ENCODE measurements around the gene TBC1D8B. TPM values are rescaled to one million over a fixed set of nuclear protein-coding genes. Genes with fewer than 3 reads are reported as not detected.

TBC1D8B gene
- total and polyA plus RNA-seq, 2 of the 4 experiments (the other 2 are of a cell fraction) = 8.3 to 10.4 TPM

GRCh38 chrX:106901341-106901740 lies 98.9 kb downstream of the TBC1D8B start:
- ChIA-PET CTCF (no interaction called here), POLR2A (ENCODE audit: unreplicated experiment) (no interaction called here)
- ATAC-seq (ENCODE audit: low read depth) (no peak), DNase-seq (no peak)
- Histone ChIP-seq H2BK5ac (ENCODE audit: low read depth, low read length, poor library complexity, severe bottlenecking) (no peak overlapping the region), H3K79me1 (ENCODE audit: low read depth in 1 of 2, low read length in 2 of 2) (no peaks in the 10 kb centered on the region), H3K4me1 (ENCODE audit: control insufficient read depth, insufficient read depth, low read length) (no peaks in the 10 kb centered on the region), H4K5ac (ENCODE audit: low read depth, low read length) (no peak overlapping the region), H3K36me3 (ENCODE audit: control insufficient read depth, insufficient read depth, low read length) (no peaks in the 10 kb centered on the region), H3K9ac (ENCODE audit: low read depth, low read length) (no peak overlapping the region), H3K9me1 (ENCODE audit: insufficient read depth, low read length) (peaks cover 1% of the 10 kb centered on the region; the same call in 1 of the 2 replicates), H2AK5ac (ENCODE audit: low read depth, low read length) (no peak overlapping the region), H3K18ac (ENCODE audit: low read depth, low read length) (no peak overlapping the region), H2BK120ac (ENCODE audit: low read depth, low read length) (no peak overlapping the region), H3K27ac (ENCODE audit: insufficient read depth, low read length) (no peak overlapping the region), H4K8ac (ENCODE audit: low read depth in 2 of 2, low read length in 2 of 2) (no peak overlapping the region), H3K14ac (replicated peaks; ENCODE audit: low read depth, low read length) (no peak overlapping the region), H4K91ac (ENCODE audit: insufficient read depth, low read depth, low read length) (no peak overlapping the region), H3K23ac (ENCODE audit: low read depth, low read length) (no peak overlapping the region), H2AFZ (replicated peaks; ENCODE audit: low read length, poor library complexity) (no peak overlapping the region), H3K4me3 (ENCODE audit: insufficient read depth, low read depth, low read length) (no peak overlapping the region), H3K4me2 (ENCODE audit: low read depth, low read length) (no peak overlapping the region), H3K27me3 (ENCODE audit: control insufficient read depth, insufficient read depth, low read length) (peaks cover 12% of the 10 kb centered on the region), H3K4ac (ENCODE audit: low read depth, low read length) (no peak overlapping the region), H2BK20ac (ENCODE audit: low read depth, low read length) (no peak overlapping the region), H4K20me1 (ENCODE audit: insufficient read depth, low read length) (no peaks in the 10 kb centered on the region), H3K9me3 (ENCODE audit: control insufficient read depth, insufficient read depth, low read length) (no peaks in the 10 kb centered on the region), H3K56ac (ENCODE audit: extremely low read depth, insufficient read depth, low read length) (no peak overlapping the region), H2BK15ac (ENCODE audit: low read depth, low read length) (no peak overlapping the region), H2AK9ac (replicated peaks; ENCODE audit: low read depth, low read length, poor library complexity) (no peak overlapping the region)
- intact Hi-C loops (cut with micrococcal nuclease) (no loop called here), dilution Hi-C loops (cut with HindIII; ENCODE audit: low sequenced_read_pairs, unreplicated experiment) (no loop called here), in situ Hi-C loops (cut with MboI; ENCODE audit: low sequenced_read_pairs) (no loop called here)
- no CpG with 5 or more reads among the region's 3 CpGs for WGBS, 2 experiments (ENCODE audit: extremely low coverage in 2 of 2, insufficient read length in 1 of 2)
- TF ChIP-seq RCOR1 (IDR thresholded peaks at IDR 0.05; ENCODE audit: insufficient replicate concordance, low read length) (no peak), BHLHE40 (IDR thresholded peaks at IDR 0.05; ENCODE audit: low read depth, low read length) (no peak), MXI1 (IDR thresholded peaks at IDR 0.05; ENCODE audit: borderline replicate concordance, low read depth, low read length) (no peak), ELK1 (IDR thresholded peaks at IDR 0.05; ENCODE audit: borderline replicate concordance, low read depth, low read length) (no peak), CEBPB (IDR thresholded peaks at IDR 0.05; ENCODE audit: low read depth, low read length) (no peak), NFE2L2 (IDR thresholded peaks at IDR 0.05; ENCODE audit: low read depth, low read length) (no peak), MAFK (IDR thresholded peaks at IDR 0.05; ENCODE audit: low read depth, low read length) (no peak), USF2 (IDR thresholded peaks at IDR 0.05; ENCODE audit: low read depth, low read length) (no peak), SMC3 (IDR thresholded peaks at IDR 0.05; ENCODE audit: low read depth, low read length) (no peak), RAD21 (IDR thresholded peaks at IDR 0.05; ENCODE audit: low read length) (no peak), CHD1 (IDR thresholded peaks at IDR 0.05; ENCODE audit: low read depth, low read length) (no peak), RFX5 (IDR thresholded peaks at IDR 0.05; ENCODE audit: low read depth, low read length) (no peak), CTCF (conservative IDR thresholded peaks at IDR 0.05; ENCODE audit: low read depth, low read length) (no peak), FOS (IDR thresholded peaks at IDR 0.05; ENCODE audit: low read depth, low read length) (no peak)
- BruUV-seq (replicated peaks) = no TSS peak
